Endothelial cell (in vitro differentiated cells): ENCODE data around the gene STIM1. TPM values are rescaled to one million over a fixed set of nuclear protein-coding genes. Genes with fewer than 3 reads are reported as not detected.

ENCODE experiments used
- DNase-seq: peaks from one replicate; pipeline ENCODE4 v3.0.0; 2021; ENCODE audit warnings: low spot score
- H3K27ac Mint-ChIP-seq: one replicate; pipeline ENCODE4 v1.8.0; 2021; ENCODE audit warnings: mixed read lengths, inconsistent platforms; ENCODE audit not compliant: unreplicated experiment
- H3K27me3 Mint-ChIP-seq: one replicate; pipeline ENCODE4 v1.8.0; 2021; ENCODE audit warnings: mild to moderate bottlenecking, moderate library complexity, mixed read lengths, inconsistent platforms; ENCODE audit not compliant: unreplicated experiment
- H3K36me3 Mint-ChIP-seq: one replicate; pipeline ENCODE4 v1.8.0; 2021; ENCODE audit warnings: mild to moderate bottlenecking, low read depth, mixed read lengths, inconsistent platforms; ENCODE audit not compliant: unreplicated experiment
- H3K4me1 Mint-ChIP-seq: one replicate; pipeline ENCODE4 v1.8.0; 2021; ENCODE audit warnings: mild to moderate bottlenecking, mixed read lengths, inconsistent platforms; ENCODE audit not compliant: unreplicated experiment
- H3K4me3 Mint-ChIP-seq: one replicate; pipeline ENCODE4 v1.8.0; 2021; ENCODE audit warnings: mild to moderate bottlenecking, mixed read lengths, inconsistent platforms; ENCODE audit not compliant: unreplicated experiment
- H3K9me3 Mint-ChIP-seq: one replicate; pipeline ENCODE4 v1.8.0; 2021; ENCODE audit warnings: mixed read lengths, inconsistent platforms; ENCODE audit not compliant: unreplicated experiment
- CTCF ChIP-seq: fragments of 200-600 bp; sonication (generic); IDR thresholded peaks from one replicate; pipeline ENCODE4 v1.5.0; 2021; ENCODE audit warnings: antibody characterized with exemption; ENCODE audit not compliant: unreplicated experiment
- total RNA-seq: library from RNA; stranded (reverse); fragmentation: NEBNext Ultra II Directional; extraction: Animal tissue kit (Norgen Biotek cat#: 25700); gene quantifications from one replicate; pipeline ENCODE4 v1.2.1, GENCODE V29; 2021; ENCODE audit not compliant: unreplicated experiment

Gene STIM1
- total RNA-seq, 1 donor from 2014 or later = 35.9 TPM

GRCh38 chr11:4103269-4103668 lies 247.8 kb downstream of the STIM1 start:
- no peak overlapping the region for H3K4me3 Mint-ChIP-seq
- no peak overlapping the region for H3K27ac Mint-ChIP-seq
- no peaks in the 10 kb centered on the region for H3K9me3 Mint-ChIP-seq
- H3K27me3 Mint-ChIP-seq = no peaks in the 10 kb centered on the region
- H3K4me1 Mint-ChIP-seq = peaks cover 5% of the 10 kb centered on the region
- peaks cover 4% of the 10 kb centered on the region for H3K36me3 Mint-ChIP-seq
- TF ChIP-seq CTCF = no peak
- DNase-seq = no peak

- H3K4me3 Mint-ChIP-seq = no peak overlapping the region
- H3K27ac Mint-ChIP-seq = no peak overlapping the region
- H3K4me1 Mint-ChIP-seq = no peaks in the 10 kb centered on the region
- no peak for TF ChIP-seq CTCF
- no peaks in the 10 kb centered on the region for H3K27me3 Mint-ChIP-seq
- H3K9me3 Mint-ChIP-seq = no peaks in the 10 kb centered on the region
- H3K36me3 Mint-ChIP-seq = peaks cover 4% of the 10 kb centered on the region
- no peak for DNase-seq
Observed at GRCh38 chr11:4105916-4106315, 250.5 kb downstream of the STIM1 start.

- no peak for DNase-seq
- Mint-ChIP-seq H3K27me3 (no peaks in the 10 kb centered on the region), H3K4me1 (no peaks in the 10 kb centered on the region), H3K27ac (no peak overlapping the region), H3K9me3 (no peaks in the 10 kb centered on the region), H3K36me3 (peaks cover 8% of the 10 kb centered on the region), H3K4me3 (no peak overlapping the region)
- no peak for TF ChIP-seq CTCF
Observed at GRCh38 chr11:4111834-4112233, 256.4 kb downstream of the STIM1 start.

- Mint-ChIP-seq H3K36me3 (peaks cover 8% of the 10 kb centered on the region), H3K4me1 (no peaks in the 10 kb centered on the region), H3K27me3 (no peaks in the 10 kb centered on the region), H3K4me3 (no peak overlapping the region), H3K27ac (no peak overlapping the region), H3K9me3 (no peaks in the 10 kb centered on the region)
- no peak for DNase-seq
- TF ChIP-seq CTCF = no peak
Observed at GRCh38 chr11:4115128-4115527, 259.7 kb downstream of the STIM1 start.

- H3K36me3 Mint-ChIP-seq = peaks cover 13% of the 10 kb centered on the region
- no peak overlapping the region for H3K27ac Mint-ChIP-seq
- H3K4me1 Mint-ChIP-seq = no peaks in the 10 kb centered on the region
- H3K9me3 Mint-ChIP-seq = no peaks in the 10 kb centered on the region
- no peak for TF ChIP-seq CTCF
- no peak overlapping the region for H3K4me3 Mint-ChIP-seq
- no peaks in the 10 kb centered on the region for H3K27me3 Mint-ChIP-seq
- DNase-seq = no peak
Observed at GRCh38 chr11:4118107-4118506, 262.6 kb downstream of the STIM1 start.
